ENCODE measurements around the gene SRP68.

Gene SRP68

GRCh38 chr17:76000755-76001521 lies 71.4 kb downstream of the SRP68 start, which contains the start of gene CDK3:
CDK3 (plus strand) TSS chr17:76000855; CDS start chr17:76001426, 571 bp downstream.
- no peak for TF ChIP-seq TEAD4 (IDR thresholded peaks at IDR 0.05)
- TF ChIP-seq ZBTB7A (IDR thresholded peaks at IDR 0.05; ENCODE audit: low read depth): peak; percentile 88

DNA sequence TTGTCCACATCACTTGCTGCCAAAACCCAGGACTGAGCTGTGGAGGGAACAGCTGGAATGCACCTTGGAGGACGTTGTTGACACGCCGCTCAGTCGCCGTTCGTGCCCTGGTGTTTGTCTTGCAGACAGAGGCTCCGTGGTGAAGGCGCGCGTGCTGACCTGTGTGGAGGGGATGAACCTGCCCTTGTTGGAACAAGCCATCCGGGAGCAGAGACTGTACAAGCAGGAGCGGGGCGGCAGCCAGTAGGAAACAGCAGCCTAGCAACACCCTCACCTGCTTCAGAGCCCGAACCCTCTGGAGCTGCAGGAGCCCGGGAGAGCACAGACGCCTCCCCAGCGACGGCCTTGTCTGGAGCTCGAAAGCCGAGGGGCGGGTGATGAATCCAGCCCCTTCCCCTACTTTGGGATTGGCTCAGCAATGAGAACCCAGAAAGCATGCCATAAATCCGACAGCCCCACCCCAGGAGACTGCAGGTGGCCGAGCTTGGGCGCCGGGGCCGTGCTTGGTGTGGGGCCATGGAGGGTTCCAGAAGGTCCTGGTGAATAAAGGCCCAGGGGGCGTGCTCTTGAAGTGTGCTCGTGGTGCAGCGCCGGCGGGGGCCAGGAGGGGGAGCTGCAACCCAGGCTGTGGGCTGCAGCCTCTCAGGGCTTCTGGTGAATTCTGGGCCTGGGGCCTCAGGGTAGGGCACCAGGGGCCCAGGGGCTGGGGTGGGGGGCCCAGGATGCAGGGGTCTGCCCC lies 72.1 kb downstream of the SRP68 start:
- TF ChIP-seq TAF1 (IDR thresholded peaks at IDR 0.05; ENCODE audit: low read depth): no peak
- TF ChIP-seq YY1 (IDR thresholded peaks at IDR 0.05; ENCODE audit: low read depth): 0 out of 2 replicates have a peak, but pooled peaks have one; percentile 29
- no peak for TF ChIP-seq CEBPB (IDR thresholded peaks at IDR 0.05)
- TF ChIP-seq RAD21 (IDR thresholded peaks at IDR 0.05; ENCODE audit: low read depth): peak; percentile 75

- no peak for TF ChIP-seq CREB1 (IDR thresholded peaks at IDR 0.05; ENCODE audit: low read depth)
- no peak for TF ChIP-seq TCF12 (IDR thresholded peaks at IDR 0.05; ENCODE audit: low read depth)
- no peak for TF ChIP-seq ZBTB7A (IDR thresholded peaks at IDR 0.05; ENCODE audit: low read depth)
- TF ChIP-seq REST (IDR thresholded peaks at IDR 0.05; ENCODE audit: low read depth): no peak
- no peak for TF ChIP-seq TAF1 (IDR thresholded peaks at IDR 0.05; ENCODE audit: low read depth)
- no peak for TF ChIP-seq CEBPB (IDR thresholded peaks at IDR 0.05)
- TF ChIP-seq NFIC (IDR thresholded peaks at IDR 0.05): no peak
- TF ChIP-seq TEAD4 (IDR thresholded peaks at IDR 0.05): no peak
- TF ChIP-seq, protein P1, sequence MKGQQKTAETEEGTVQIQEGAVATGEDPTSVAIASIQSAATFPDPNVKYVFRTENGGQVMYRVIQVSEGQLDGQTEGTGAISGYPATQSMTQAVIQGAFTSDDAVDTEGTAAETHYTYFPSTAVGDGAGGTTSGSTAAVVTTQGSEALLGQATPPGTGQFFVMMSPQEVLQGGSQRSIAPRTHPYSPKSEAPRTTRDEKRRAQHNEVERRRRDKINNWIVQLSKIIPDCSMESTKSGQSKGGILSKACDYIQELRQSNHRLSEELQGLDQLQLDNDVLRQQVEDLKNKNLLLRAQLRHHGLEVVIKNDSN (IDR thresholded peaks at IDR 0.05): no peak
- no peak for TF ChIP-seq RAD21 (IDR thresholded peaks at IDR 0.05; ENCODE audit: low read depth)
- no peak for TF ChIP-seq EP300 (IDR thresholded peaks at IDR 0.05; ENCODE audit: borderline replicate concordance)
Measured at GRCh38 chr17:75998327-75998795, 74.0 kb downstream of the SRP68 start.

- no peak for TF ChIP-seq EP300 (IDR thresholded peaks at IDR 0.05; ENCODE audit: borderline replicate concordance)
- no peak for TF ChIP-seq EGR1 (IDR thresholded peaks at IDR 0.05)
- no peak for TF ChIP-seq CEBPB (IDR thresholded peaks at IDR 0.05)
- TF ChIP-seq, protein P2, sequence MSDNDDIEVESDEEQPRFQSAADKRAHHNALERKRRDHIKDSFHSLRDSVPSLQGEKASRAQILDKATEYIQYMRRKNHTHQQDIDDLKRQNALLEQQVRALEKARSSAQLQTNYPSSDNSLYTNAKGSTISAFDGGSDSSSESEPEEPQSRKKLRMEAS (IDR thresholded peaks at IDR 0.05): no peak
- no peak for TF ChIP-seq ZBTB7A (IDR thresholded peaks at IDR 0.05; ENCODE audit: low read depth)
- no peak for TF ChIP-seq CREB1 (IDR thresholded peaks at IDR 0.05; ENCODE audit: low read depth)
- TF ChIP-seq, protein P1 (IDR thresholded peaks at IDR 0.05): no peak
- TF ChIP-seq NFIC (IDR thresholded peaks at IDR 0.05): no peak
- TF ChIP-seq RAD21 (IDR thresholded peaks at IDR 0.05; ENCODE audit: low read depth): no peak
- TF ChIP-seq TEAD4 (IDR thresholded peaks at IDR 0.05): no peak
- TF ChIP-seq TCF12 (IDR thresholded peaks at IDR 0.05; ENCODE audit: low read depth): no peak
- no peak for TF ChIP-seq REST (IDR thresholded peaks at IDR 0.05; ENCODE audit: low read depth)
- TF ChIP-seq FOXM1 (IDR thresholded peaks at IDR 0.05; ENCODE audit: borderline replicate concordance, low read depth): no peak
- no peak for TF ChIP-seq TAF1 (IDR thresholded peaks at IDR 0.05; ENCODE audit: low read depth)
- TF ChIP-seq YY1 (IDR thresholded peaks at IDR 0.05; ENCODE audit: low read depth): no peak
Measured at GRCh38 chr17:75996665-75997590, 75.4 kb downstream of the SRP68 start.

DNA sequence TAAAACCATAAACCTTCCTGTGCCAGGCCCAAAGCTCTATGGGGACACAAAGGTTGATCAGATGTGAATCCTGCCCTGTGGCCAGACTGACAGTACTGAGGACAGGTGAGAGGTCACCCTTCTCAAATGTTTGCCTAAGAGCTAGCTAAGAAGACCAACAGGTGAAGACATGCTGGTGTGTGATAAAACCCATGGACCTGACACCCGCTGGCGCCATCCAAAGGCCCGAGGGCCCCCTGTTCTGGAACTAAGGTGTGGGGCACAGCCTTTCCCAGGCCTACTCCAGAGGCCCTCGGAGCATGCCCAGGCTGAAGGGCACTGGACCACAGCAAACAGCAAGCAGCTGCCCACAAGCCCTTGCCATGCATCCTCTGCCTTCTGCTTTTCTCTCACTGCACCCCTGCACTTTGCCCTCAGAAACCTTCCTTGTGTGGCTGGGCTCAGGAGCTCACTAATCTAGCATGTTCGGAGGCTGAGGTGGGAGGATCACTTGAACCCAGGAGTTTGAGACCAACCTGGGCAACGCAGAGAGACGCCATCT lies 76.9 kb downstream of the SRP68 start:
- TF ChIP-seq CEBPB (IDR thresholded peaks at IDR 0.05) (no peak), RAD21 (IDR thresholded peaks at IDR 0.05; ENCODE audit: low read depth) (no peak), NFIC (IDR thresholded peaks at IDR 0.05) (no peak), CREB1 (IDR thresholded peaks at IDR 0.05; ENCODE audit: low read depth) (no peak), TCF12 (IDR thresholded peaks at IDR 0.05; ENCODE audit: low read depth) (no peak), REST (IDR thresholded peaks at IDR 0.05; ENCODE audit: low read depth) (no peak), YY1 (IDR thresholded peaks at IDR 0.05; ENCODE audit: low read depth) (no peak), ZBTB7A (IDR thresholded peaks at IDR 0.05; ENCODE audit: low read depth) (no peak), EP300 (IDR thresholded peaks at IDR 0.05; ENCODE audit: borderline replicate concordance) (no peak), TAF1 (IDR thresholded peaks at IDR 0.05; ENCODE audit: low read depth) (no peak), TEAD4 (IDR thresholded peaks at IDR 0.05) (no peak), EGR1 (IDR thresholded peaks at IDR 0.05) (no peak), FOXM1 (IDR thresholded peaks at IDR 0.05; ENCODE audit: borderline replicate concordance, low read depth) (no peak)
- TF ChIP-seq, protein P1 (IDR thresholded peaks at IDR 0.05): no peak
- TF ChIP-seq, protein P2 (IDR thresholded peaks at IDR 0.05): no peak

All from Ishikawa (cell line).